ENCODE measurements around the gene AKT1.

AKT1 gene

GRCh38 chr14:104746934-104747481, 48.5 kb downstream of the AKT1 start:
- H3K4me3 ChIP-seq (ENCODE audit: low read length): no peak overlapping the region
- no peak for TF ChIP-seq CTCF (conservative IDR thresholded peaks at IDR 0.05; ENCODE audit: low read depth, low read length)

DNA sequence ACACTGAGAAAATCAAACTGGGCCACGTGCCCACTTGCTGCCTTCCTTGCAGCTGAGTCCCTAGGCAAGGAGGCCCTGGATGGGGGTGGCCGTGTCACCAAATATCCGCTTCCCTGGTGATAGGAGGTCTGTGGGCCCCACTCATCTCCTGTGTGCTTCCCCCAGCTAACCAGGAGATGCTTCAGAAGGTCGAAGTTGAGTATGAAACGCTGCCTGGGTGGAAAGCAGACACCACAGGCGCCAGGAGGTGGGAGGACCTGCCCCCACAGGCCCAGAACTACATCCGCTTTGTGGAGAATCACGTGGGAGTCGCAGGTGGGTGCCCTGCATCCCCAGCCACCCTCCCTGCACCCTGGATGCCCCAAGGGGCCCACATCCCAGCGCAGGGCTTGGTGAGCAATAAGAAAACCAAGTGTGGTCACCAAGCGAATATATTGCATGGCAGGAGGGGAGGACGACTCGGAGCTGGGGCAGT, 49.4 kb downstream of the AKT1 start:
- DNase-seq (ENCODE audit: low read depth): no peak
- H3K4me3 ChIP-seq (ENCODE audit: low read length): no peak overlapping the region
- no peak for TF ChIP-seq CTCF (conservative IDR thresholded peaks at IDR 0.05; ENCODE audit: low read depth, low read length)

More at GRCh38 chr14:104746934-104747481, 48.5 kb downstream of the AKT1 start:
- no peak for DNase-seq (ENCODE audit: low read depth)

DNA sequence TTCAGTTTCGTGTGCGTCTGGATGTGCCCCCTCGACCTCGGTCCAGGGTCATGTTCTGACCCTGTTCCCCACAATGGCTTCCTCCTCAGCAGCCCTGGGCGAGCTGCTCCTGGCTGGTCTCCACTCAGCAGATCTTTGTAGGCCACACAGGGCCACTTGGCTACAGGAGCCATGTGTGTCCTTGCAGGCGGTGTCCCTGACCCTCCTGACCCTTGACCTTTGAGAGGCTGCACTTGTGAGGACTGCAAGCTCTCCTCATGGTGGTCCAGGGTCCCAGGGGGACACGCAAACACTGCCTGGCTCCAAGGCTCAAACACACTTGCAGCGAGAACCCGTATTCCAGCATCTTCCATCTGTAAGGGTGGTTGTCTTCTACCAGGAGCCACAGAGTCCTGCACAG, 50.1 kb downstream of the AKT1 start:
- no peak for TF ChIP-seq CTCF (conservative IDR thresholded peaks at IDR 0.05; ENCODE audit: low read depth, low read length)
- H3K4me3 ChIP-seq (ENCODE audit: low read length): no peak overlapping the region
- DNase-seq (ENCODE audit: low read depth): no peak

GRCh38 chr14:104744484-104744883, 51.1 kb downstream of the AKT1 start:
- H3K4me3 ChIP-seq (ENCODE audit: low read length): no peak overlapping the region
- DNase-seq (ENCODE audit: low read depth): no peak
- TF ChIP-seq CTCF (conservative IDR thresholded peaks at IDR 0.05; ENCODE audit: low read depth, low read length): no peak

DNA sequence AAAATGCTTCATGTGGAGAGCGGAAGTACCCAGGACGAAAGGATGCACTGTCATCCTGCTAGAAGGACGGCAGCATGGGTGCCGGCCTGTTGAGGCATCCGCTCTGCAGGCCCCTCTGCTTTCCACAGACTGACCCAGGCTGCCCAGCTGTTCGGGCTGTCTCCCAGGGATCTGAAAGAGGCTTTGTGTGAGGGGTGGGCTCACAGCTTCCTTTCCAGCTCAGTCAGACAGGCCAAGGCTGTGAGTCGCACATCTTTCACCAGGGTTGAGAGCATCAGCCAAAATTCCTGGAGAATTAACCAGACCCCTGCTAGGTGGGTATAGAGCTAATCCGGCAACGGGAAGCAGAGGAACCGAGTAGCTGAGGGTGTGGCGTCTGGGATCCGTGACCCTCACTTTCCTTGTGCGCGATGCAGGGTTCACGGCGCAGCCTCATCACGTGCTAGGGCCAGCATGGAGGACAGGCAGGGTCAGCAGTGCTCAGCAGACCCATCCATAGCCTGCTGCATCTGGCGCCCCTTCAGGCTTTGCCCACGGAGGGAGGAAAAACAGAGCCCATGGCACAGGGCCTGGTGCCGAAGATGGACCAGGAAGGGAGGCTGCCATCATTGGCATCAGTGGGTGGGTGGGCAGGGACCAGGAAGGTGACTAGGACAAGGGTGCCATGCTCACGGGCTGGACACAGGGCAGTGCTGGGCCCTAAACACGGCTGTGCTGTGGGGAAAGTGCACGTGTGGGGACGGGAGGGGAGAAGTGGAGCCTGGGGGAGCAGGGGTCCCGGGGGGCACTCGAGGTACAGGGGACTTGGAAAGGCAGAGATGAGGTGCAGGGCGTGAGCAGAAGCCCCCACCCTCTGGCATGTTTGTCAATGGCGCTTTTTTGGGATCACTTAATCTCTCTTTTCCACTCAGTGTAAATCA, 51.8 kb downstream of the AKT1 start:
- no peak for TF ChIP-seq CTCF (conservative IDR thresholded peaks at IDR 0.05; ENCODE audit: low read depth, low read length)
- no peak for DNase-seq (ENCODE audit: low read depth)
- no peak overlapping the region for H3K4me3 ChIP-seq (ENCODE audit: low read length)

DNA sequence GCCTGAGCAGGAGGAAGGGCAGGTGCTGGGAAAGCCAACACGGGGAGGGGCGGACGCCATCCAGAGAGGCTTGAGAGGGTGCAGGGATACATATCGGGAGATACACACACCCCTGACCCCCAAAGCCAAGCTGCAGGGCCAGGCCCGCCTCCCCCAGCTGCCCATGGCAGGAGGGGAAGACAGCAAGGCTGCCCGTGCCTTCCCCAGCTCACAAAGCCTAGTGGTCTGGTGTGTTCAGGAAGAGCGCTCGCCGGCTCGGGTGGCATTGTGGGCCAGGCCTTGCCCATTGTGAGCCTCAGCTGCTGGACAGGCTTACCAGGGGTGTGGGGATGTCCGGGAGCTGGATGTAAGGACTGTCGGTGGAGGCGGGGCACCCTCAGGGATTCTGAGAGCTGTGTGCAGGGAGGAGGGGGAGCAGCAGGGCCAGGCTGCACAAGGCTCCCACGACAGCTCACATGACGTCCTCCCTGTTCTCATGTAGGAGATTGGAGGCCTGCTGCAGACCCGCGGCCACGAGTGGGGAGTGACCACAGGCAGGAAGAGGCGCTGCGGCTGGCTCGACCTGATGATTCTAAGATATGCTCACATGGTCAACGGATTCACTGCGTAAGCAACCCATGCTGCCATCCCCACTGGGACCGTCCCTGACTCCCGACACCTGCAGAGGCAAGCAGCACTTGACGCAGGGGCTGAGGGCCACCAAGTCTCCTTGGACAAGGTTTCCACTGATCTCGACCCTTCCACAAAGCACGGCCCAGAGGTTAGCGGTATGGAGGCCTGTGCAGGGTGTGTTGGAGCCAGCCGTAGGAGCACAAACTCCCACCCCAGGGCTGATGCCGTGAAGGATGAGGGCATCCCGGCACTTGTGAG, 52.7 kb downstream of the AKT1 start:
- no peak for DNase-seq (ENCODE audit: low read depth)
- H3K4me3 ChIP-seq (ENCODE audit: low read length): no peak overlapping the region
- no peak for TF ChIP-seq CTCF (conservative IDR thresholded peaks at IDR 0.05; ENCODE audit: low read depth, low read length)
